ENCODE results near the gene BBOX1. TPM values are rescaled to one million over a fixed set of nuclear protein-coding genes. Genes with fewer than 3 reads are reported as not detected.

BBOX1 gene
- total RNA-seq (2013): not detected
- polyA plus RNA-seq (not detected), polyA minus RNA-seq (not detected in 2 replicates), total RNA-seq (0 to 0.90 (median 0.04) reads per million in 11 experiments)

GRCh38 chr11:27040302-27041115 lies at the start of gene BBOX1:
Gene BBOX1, plus strand, starts transcription at chr11:27040815. Its CDS starts 14,616 bp downstream, at chr11:27055431.
- Mint-ChIP-seq H3K4me1 (no peaks in the 10 kb centered on the region), H3K27ac (no peak within 1 kb of the TSS), H3K4me3 (no peak within 1 kb of the TSS), H3K9me3 (peaks cover 0 to 11% (median 8%) of the 10 kb centered on the region in 7 donors), H3K27me3 (ENCODE audit: low read depth in 3 of 3) (peaks cover 0 to 1% (median 0%) of the 10 kb centered on the region in 3 donors), H3K36me3 (no peaks in the 10 kb centered on the region)
- no peaks in the 10 kb centered on the region for H3K79me2 ChIP-seq (ENCODE audit: insufficient read depth, low read length)
- no peak within 1 kb of the TSS for H3K4me3 ChIP-seq (replicated peaks in 1 of 3; ENCODE audit: low read depth in 2 of 3, low read length in 3 of 3)
- no peak within 1 kb of the TSS for H3K27ac ChIP-seq (ENCODE audit: low read depth in 1 of 2, low read length in 2 of 2)
- no CpG with 5 or more reads among the region's 4 CpGs for WGBS (ENCODE audit: insufficient coverage)
- H3K4me1 ChIP-seq (ENCODE audit: control insufficient read depth in 1 of 2, insufficient read depth in 2 of 2, low read length in 2 of 2): no peaks in the 10 kb centered on the region
- H3K36me3 ChIP-seq (replicated peaks in 1 of 2; ENCODE audit: control insufficient read depth in 1 of 2, insufficient read depth in 2 of 2, low read length in 2 of 2): no peaks in the 10 kb centered on the region
- H2AFZ ChIP-seq (ENCODE audit: insufficient read depth, low read depth, low read length, poor library complexity, severe bottlenecking): no peak within 1 kb of the TSS
- no peak for DNase-seq
- no peak within 1 kb of the TSS for H3K9ac ChIP-seq (ENCODE audit: insufficient read depth, low read length, poor library complexity, severe bottlenecking)
- H4K20me1 ChIP-seq (ENCODE audit: insufficient read depth, low read length): no peaks in the 10 kb centered on the region
- H3K9me3 ChIP-seq (replicated peaks in 1 of 2; ENCODE audit: control insufficient read depth in 1 of 2, insufficient read depth in 1 of 2, low read length in 2 of 2): peaks cover 3 to 5% of the 10 kb centered on the region in 2 donors
- no peak for TF ChIP-seq CTCF (IDR thresholded peaks at IDR 0.05)
- H3K4me2 ChIP-seq (replicated peaks; ENCODE audit: extremely low read depth, low read length, poor library complexity, severe bottlenecking): no peak within 1 kb of the TSS
- intact Hi-C loops (cut with micrococcal nuclease): no loop called here
- no peaks in the 10 kb centered on the region for H3K27me3 ChIP-seq (ENCODE audit: control insufficient read depth in 2 of 2, insufficient read depth in 2 of 2, low read length in 2 of 2)

- H3K4me3 ChIP-seq (replicated peaks in 1 of 3; ENCODE audit: low read depth in 2 of 3, low read length in 3 of 3): no peak overlapping the region
- Mint-ChIP-seq H3K27ac (no peak overlapping the region), H3K4me1 (no peaks in the 10 kb centered on the region), H3K9me3 (peaks cover 0 to 6% (median 4%) of the 10 kb centered on the region in 7 donors), H3K36me3 (no peaks in the 10 kb centered on the region), H3K27me3 (ENCODE audit: low read depth in 3 of 3) (peaks cover 0 to 4% (median 0%) of the 10 kb centered on the region in 3 donors), H3K4me3 (no peak overlapping the region)
- H3K27me3 ChIP-seq (ENCODE audit: control insufficient read depth in 2 of 2, insufficient read depth in 2 of 2, low read length in 2 of 2): no peaks in the 10 kb centered on the region
- no peak overlapping the region for H3K4me2 ChIP-seq (replicated peaks; ENCODE audit: extremely low read depth, low read length, poor library complexity, severe bottlenecking)
- no peak for DNase-seq
- peaks cover 0 to 8% of the 10 kb centered on the region in 2 donors for H3K9me3 ChIP-seq (replicated peaks in 1 of 2; ENCODE audit: control insufficient read depth in 1 of 2, insufficient read depth in 1 of 2, low read length in 2 of 2)
- H3K4me1 ChIP-seq (ENCODE audit: control insufficient read depth in 1 of 2, insufficient read depth in 2 of 2, low read length in 2 of 2): no peaks in the 10 kb centered on the region
- 91% methylated on average over 1 of the region's 1 CpG for WGBS (ENCODE audit: insufficient coverage)
- intact Hi-C loops (cut with micrococcal nuclease): no loop called here
- H3K27ac ChIP-seq (ENCODE audit: low read depth in 1 of 2, low read length in 2 of 2): no peak overlapping the region
- no peaks in the 10 kb centered on the region for H4K20me1 ChIP-seq (ENCODE audit: insufficient read depth, low read length)
- H2AFZ ChIP-seq (ENCODE audit: insufficient read depth, low read depth, low read length, poor library complexity, severe bottlenecking): no peak overlapping the region
- no peaks in the 10 kb centered on the region for H3K36me3 ChIP-seq (replicated peaks in 1 of 2; ENCODE audit: control insufficient read depth in 1 of 2, insufficient read depth in 2 of 2, low read length in 2 of 2)
- no peak overlapping the region for H3K9ac ChIP-seq (ENCODE audit: insufficient read depth, low read length, poor library complexity, severe bottlenecking)
- H3K79me2 ChIP-seq (ENCODE audit: insufficient read depth, low read length): no peaks in the 10 kb centered on the region
- no peak for TF ChIP-seq CTCF (IDR thresholded peaks at IDR 0.05)
Observed at GRCh38 chr11:26992031-26992541, 48.5 kb upstream of the BBOX1 start.

Measured in CD14-positive monocyte (primary cell).